ENCODE results near the gene GRK6.

The GRK6 gene

GRCh38 chr5:177474846-177475562 lies 48.5 kb downstream of the GRK6 start:
- in situ Hi-C loops (cut with HindIII; ENCODE audit: low pct_ligation_motif_present, low sequenced_read_pairs) = no loop called here
- peak; percentile 9 for DNase-seq
- no peak for TF ChIP-seq CTCF (IDR thresholded peaks at IDR 0.05; ENCODE audit: low read depth, low read length, missing control alignments)

GRCh38 chr5:177475563-177476427 lies 49.3 kb downstream of the GRK6 start:
- peak; percentile 10 for DNase-seq
- Histone ChIP-seq H3K27me3 (replicated peaks) (no peaks in the 10 kb centered on the region), H3K27ac (no peak overlapping the region), H3K36me3 (replicated peaks) (peaks cover 17% of the 10 kb centered on the region), H3K4me3 (ENCODE audit: low read depth, low read length) (no peak overlapping the region)
- in situ Hi-C loops (cut with HindIII; ENCODE audit: low pct_ligation_motif_present, low sequenced_read_pairs) = no loop called here
- no peak for TF ChIP-seq CTCF (IDR thresholded peaks at IDR 0.05; ENCODE audit: low read depth, low read length, missing control alignments)

More at GRCh38 chr5:177474846-177475562, 48.5 kb downstream of the GRK6 start:
- Histone ChIP-seq H3K27me3 (replicated peaks) (no peaks in the 10 kb centered on the region), H3K36me3 (replicated peaks) (peaks cover 21% of the 10 kb centered on the region), H3K4me3 (ENCODE audit: low read depth, low read length) (no peak overlapping the region), H3K27ac (no peak overlapping the region)

GRCh38 chr5:177476531-177477233 lies 50.2 kb downstream of the GRK6 start:
- in situ Hi-C loops (cut with HindIII; ENCODE audit: low pct_ligation_motif_present, low sequenced_read_pairs) = no loop called here
- peaks cover 18% of the 10 kb centered on the region for H3K36me3 ChIP-seq (replicated peaks)
- DNase-seq = peak; percentile 49
- H3K27me3 ChIP-seq (replicated peaks) = no peaks in the 10 kb centered on the region
- no peak overlapping the region for H3K27ac ChIP-seq
- no peak for TF ChIP-seq CTCF (IDR thresholded peaks at IDR 0.05; ENCODE audit: low read depth, low read length, missing control alignments)
- H3K4me3 ChIP-seq (ENCODE audit: low read depth, low read length) = no peak overlapping the region

- H3K36me3 ChIP-seq (replicated peaks) = peaks cover 25% of the 10 kb centered on the region
- no peaks in the 10 kb centered on the region for H3K27me3 ChIP-seq (replicated peaks)
- in situ Hi-C loops (cut with HindIII; ENCODE audit: low pct_ligation_motif_present, low sequenced_read_pairs) = no loop called here
- TF ChIP-seq CTCF (IDR thresholded peaks at IDR 0.05; ENCODE audit: low read depth, low read length, missing control alignments) = no peak
- H3K27ac ChIP-seq = no peak overlapping the region
- H3K4me3 ChIP-seq (ENCODE audit: low read depth, low read length) = no peak overlapping the region
- DNase-seq = peak; percentile 25
Measured at GRCh38 chr5:177477701-177478477, 51.4 kb downstream of the GRK6 start.

Measured in brain microvascular endothelial cell (primary cell).